GM18508 (cell line): Measurements from ENCODE around the gene SIPA1.
"Not testable (repeated sequence)": the region's sequence is repeated elsewhere in the genome, so short reads cannot be mapped to it uniquely, and the experiment has no call there.

Experiments
- ATAC-seq: cut with Tn5 transposase; IDR thresholded peaks from one replicate; pipeline ENCODE4 v1.9.1; 2021; ENCODE audit warnings: moderate number of reproducible peaks; ENCODE audit not compliant: insufficient read depth, unreplicated experiment

Gene SIPA1

GRCh38 chr11:65654375-65655349 is 16.8 kb downstream of the SIPA1 start:
- ATAC-seq, result no peak

- ATAC-seq, result no peak
Observed at GRCh38 chr11:65655570-65656332, 17.9 kb downstream of the SIPA1 start.

DNA sequence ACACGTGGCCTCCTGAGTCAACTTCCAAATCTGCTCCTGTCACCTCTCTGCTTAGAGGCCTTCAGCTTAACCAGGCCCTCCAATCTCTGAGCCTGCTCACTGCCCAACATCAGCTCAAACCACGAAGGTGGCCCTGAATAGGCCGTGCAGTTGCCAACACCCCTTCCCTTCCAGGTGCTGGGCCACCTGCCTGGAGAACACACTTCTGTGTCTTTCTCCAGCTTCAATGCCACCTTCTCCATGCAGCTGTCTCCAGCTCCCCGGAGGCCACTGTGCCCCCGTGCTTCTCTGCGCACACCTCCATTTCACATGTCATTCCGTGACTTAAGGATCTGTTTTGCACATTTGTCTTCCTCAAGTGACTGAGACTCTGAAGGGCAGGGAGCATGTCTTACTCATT is 19.5 kb downstream of the SIPA1 start:
- ATAC-seq, result no peak

GRCh38 chr11:65658174-65659021 is 20.5 kb downstream of the SIPA1 start:
- no peak for ATAC-seq

DNA sequence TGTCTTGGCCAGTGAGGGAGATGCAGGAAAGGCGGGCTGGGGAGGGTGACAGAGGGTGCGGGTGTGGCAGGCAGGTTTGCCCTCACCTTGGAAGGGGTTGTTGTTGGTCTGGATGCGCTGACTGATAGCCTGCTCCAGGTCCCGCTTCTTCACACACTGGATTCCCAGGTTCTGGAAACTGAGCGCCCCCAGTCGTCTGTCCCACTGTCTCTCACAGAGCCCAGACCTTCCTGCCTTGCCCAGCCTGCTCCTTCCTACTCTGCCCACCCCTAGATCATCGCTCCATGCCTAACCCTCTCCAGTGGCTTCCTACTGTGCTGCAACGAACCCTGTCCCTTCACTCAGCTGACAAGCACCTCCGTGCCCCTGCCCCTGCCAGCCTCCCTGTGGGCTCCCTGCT is 22.1 kb downstream of the SIPA1 start:
- ATAC-seq, result no peak

- ATAC-seq, result not testable (repeated sequence)
Observed at GRCh38 chr11:65660908-65661307, 23.0 kb downstream of the SIPA1 start.

GRCh38 chr11:65661599-65662246 is 23.8 kb downstream of the SIPA1 start:
- no peak for ATAC-seq

DNA sequence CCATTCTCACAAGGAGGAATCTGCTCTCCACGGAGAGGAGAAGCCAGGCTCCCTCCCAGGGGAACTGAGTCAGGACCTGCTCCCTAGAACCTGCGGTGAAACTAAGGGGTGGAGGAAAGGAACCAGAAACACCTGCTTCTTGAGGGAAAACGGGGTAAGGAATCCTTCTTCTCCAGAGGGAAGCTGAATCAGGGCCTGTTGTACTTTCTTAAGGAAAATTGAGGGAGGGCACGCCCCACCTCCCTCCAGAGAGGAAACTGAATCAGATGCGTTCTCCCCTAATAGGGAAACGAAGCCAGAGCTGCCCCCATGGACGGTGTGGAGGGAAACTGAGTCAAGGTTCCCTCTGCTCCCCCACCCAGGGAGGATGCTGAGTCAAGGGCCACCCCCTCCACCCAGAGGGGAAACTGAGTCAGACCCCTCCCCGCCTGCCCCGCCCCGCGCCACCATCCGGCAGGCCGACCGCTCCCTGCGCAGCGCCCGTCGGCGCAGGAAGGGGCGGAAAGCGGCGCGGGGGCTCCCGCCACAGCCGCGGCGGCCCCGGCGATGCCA is 24.4 kb downstream of the SIPA1 start:
- no peak for ATAC-seq

DNA sequence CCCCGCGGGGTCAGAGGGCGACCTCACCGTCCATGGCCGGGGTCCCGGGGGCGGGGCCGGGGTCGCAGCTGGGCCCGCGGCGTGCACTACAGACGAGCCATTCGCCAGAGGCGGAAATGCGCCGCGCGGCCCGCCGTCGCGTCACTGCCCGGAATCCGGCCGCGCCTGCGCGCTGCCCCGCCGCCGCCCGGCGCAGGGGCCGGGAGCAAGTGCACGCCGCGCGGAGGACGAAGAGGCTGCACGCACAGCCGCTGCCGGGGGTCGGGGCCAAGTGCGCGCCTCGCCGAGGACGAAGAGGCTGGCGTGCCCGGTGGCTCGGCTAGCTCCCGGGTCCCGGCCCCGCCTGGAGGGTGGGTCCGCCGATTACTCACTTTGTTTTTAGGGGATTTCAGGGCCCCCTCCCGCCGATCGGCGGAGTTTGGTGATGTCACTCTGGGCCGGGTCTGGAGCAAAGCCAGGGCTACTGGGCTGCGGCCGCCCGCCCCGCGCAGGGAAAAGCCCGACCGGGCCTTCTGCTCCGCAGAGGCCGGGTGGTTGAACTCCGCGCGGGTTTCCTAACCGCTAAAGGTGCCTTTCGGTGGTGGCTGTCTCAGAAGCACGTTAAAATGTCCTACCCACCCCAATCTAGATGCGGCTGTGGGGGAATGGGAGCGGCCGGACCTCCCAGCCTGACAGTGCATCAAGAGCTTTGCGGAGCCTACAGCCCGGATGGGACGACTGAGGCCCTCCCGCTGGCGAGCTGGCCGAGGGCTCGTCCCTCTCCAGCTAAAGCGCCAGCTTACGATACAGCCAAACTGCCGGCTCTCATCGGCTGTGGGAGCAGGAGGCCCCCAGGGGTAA is 25.1 kb downstream of the SIPA1 start, which contains the start of gene RELA:
TSS of gene RELA (minus strand) at position 118 of the 840 bp plus-strand sequence. CDS start at position 34, 84 bp downstream.
- ATAC-seq, result peak; percentile 54

- no peak for ATAC-seq
Observed at GRCh38 chr11:65663639-65664200, 25.8 kb downstream of the SIPA1 start.

DNA sequence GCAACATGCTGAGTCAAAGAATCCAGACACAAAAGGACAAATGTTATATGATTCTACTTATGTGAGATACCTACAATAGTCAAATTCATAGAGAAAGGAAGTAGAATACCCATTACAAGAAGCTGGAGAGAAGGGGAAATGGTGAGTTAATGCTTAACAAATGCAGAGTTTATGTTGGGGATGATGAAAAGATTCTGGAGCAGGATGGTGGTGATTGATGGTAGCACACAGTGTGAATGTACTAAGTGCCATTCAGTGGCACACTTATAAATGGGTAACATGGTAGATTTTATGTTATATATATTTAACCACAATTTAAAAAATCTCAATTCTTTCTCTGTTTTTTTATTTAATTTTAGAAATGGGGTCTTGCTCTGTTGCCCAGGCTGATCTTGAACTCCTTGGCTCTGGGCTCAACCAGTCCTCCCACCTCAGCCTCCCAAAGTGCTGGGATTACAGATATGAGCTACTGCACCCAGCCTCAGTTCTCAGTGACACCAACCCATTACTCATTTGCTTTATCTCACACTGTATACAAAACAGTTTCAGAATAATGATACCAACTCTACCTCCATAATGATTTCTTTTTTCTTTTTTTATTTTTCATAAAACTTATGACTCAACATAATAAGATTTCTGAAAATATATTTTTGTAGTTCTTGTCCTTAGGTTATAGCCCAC is 34.4 kb downstream of the SIPA1 start:
- no peak for ATAC-seq

DNA sequence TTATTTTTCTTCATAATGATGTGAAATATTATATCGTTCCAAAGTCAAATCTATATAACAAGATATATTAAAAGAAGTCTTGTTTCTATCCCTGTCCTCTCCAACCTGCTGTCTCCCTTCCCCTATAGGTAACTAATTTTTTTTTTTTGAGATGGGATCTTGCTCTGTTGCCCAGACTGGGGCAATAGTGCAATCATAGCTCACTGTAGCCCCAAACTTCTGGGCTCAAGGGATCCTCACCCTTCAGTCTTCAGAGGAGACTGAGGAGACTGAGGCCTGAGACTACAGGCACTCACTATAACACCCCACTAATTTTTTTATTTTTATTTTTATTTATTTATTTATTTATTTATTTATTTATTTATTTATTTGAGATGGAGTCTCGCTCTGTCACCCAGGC is 35.1 kb downstream of the SIPA1 start:
- no peak for ATAC-seq

DNA sequence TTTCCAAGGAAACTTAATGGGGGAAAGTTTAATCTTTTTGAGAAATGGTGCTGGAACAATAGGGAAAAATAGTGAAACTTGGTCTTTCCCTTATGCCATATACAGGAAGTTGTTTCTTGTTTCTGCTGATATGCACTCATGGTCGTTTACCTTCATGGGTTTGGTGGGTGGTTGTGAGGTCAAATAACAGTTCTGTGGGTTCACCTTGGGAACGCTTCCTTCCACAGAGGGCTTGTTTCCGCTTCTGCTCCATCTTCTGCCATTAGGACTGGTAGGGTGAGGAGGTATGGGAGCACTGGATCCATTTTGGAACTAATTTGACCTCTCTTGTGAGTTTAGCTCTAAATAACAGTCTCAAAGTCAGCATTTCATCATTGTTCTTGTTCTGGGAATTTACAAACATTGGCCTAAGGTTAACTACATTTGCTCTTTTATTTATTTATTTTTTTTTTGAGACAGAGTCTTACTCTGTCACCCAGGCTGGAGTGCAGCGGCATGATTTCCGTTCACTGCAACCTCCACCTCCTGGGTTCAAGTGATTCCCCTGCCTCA is 42.4 kb downstream of the SIPA1 start:
- no peak for ATAC-seq

- ATAC-seq, result not testable (repeated sequence)
Observed at GRCh38 chr11:65683480-65683879, 45.6 kb downstream of the SIPA1 start.

GRCh38 chr11:65685981-65686380 is 48.1 kb downstream of the SIPA1 start:
- no peak for ATAC-seq

GRCh38 chr11:65691847-65692246 is 53.9 kb downstream of the SIPA1 start:
- not testable (repeated sequence) for ATAC-seq

GRCh38 chr11:65692367-65692766 is 54.5 kb downstream of the SIPA1 start:
- ATAC-seq, result no peak
